ENCODE measurements around the gene DTX4.

Gene DTX4

GRCh38 chr11:59208956-59209355 lies 37.0 kb downstream of the DTX4 start:
- no peak overlapping the region for H3K4me3 ChIP-seq (ENCODE audit: low read length)
- DNase-seq (ENCODE audit: low read depth): no peak
- TF ChIP-seq, protein P1, sequence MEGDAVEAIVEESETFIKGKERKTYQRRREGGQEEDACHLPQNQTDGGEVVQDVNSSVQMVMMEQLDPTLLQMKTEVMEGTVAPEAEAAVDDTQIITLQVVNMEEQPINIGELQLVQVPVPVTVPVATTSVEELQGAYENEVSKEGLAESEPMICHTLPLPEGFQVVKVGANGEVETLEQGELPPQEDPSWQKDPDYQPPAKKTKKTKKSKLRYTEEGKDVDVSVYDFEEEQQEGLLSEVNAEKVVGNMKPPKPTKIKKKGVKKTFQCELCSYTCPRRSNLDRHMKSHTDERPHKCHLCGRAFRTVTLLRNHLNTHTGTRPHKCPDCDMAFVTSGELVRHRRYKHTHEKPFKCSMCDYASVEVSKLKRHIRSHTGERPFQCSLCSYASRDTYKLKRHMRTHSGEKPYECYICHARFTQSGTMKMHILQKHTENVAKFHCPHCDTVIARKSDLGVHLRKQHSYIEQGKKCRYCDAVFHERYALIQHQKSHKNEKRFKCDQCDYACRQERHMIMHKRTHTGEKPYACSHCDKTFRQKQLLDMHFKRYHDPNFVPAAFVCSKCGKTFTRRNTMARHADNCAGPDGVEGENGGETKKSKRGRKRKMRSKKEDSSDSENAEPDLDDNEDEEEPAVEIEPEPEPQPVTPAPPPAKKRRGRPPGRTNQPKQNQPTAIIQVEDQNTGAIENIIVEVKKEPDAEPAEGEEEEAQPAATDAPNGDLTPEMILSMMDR (conservative IDR thresholded peaks at IDR 0.05; ENCODE audit: low read depth, low read length): no peak

GRCh38 chr11:59212222-59212621 lies 40.3 kb downstream of the DTX4 start:
- TF ChIP-seq, protein P1 (conservative IDR thresholded peaks at IDR 0.05; ENCODE audit: low read depth, low read length): no peak
- no peak for DNase-seq (ENCODE audit: low read depth)
- H3K4me3 ChIP-seq (ENCODE audit: low read length): no peak overlapping the region

DNA sequence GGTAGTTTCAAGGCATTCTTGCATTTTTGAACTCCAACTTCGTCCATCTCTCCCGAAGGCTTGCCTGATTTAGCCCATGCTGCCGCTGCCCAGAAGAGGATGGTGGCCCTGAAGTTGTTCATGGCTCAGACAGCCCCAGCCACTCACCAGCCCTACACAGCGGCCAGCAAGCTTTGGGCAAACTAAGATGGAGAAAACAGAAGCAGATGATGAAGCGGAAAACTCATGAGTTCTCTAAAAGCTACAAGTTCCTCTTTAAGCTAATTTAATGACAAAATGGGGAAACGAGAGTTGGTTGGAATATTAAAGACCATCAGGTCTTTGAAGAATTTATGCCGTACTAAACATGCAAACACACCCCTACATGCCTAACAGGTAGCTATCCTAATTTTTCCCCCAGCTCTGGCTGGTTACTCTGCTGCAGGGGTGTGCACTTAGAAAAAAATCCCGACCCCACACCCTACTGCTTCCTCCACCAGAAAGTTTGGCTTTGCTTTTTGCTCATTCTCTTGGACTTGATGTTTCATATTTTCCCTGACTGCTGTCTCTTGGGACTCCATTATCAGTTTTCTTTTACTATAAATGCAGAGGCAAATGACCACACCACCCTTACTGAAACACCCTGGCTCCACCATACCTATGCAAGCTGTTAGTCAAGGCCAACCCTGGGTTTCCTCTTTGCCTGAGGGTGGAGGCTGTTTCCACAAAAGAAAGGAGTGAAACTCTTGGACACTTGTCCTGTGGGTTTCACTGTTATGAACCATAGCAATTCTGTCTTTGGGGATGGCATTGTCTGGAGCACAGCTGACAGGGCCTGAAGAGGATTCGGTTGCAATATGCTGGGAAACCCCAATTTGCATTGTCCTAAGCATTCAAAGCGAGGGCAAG lies 41.1 kb downstream of the DTX4 start, which contains the start of gene MPEG1:
TSS of gene MPEG1 (minus strand) at position 184 of the 888 bp plus-strand sequence. CDS start at position 122, 62 bp downstream.
- no peak within 1 kb of the TSS for H3K4me3 ChIP-seq (ENCODE audit: low read length)
- no peak for DNase-seq (ENCODE audit: low read depth)

DNA sequence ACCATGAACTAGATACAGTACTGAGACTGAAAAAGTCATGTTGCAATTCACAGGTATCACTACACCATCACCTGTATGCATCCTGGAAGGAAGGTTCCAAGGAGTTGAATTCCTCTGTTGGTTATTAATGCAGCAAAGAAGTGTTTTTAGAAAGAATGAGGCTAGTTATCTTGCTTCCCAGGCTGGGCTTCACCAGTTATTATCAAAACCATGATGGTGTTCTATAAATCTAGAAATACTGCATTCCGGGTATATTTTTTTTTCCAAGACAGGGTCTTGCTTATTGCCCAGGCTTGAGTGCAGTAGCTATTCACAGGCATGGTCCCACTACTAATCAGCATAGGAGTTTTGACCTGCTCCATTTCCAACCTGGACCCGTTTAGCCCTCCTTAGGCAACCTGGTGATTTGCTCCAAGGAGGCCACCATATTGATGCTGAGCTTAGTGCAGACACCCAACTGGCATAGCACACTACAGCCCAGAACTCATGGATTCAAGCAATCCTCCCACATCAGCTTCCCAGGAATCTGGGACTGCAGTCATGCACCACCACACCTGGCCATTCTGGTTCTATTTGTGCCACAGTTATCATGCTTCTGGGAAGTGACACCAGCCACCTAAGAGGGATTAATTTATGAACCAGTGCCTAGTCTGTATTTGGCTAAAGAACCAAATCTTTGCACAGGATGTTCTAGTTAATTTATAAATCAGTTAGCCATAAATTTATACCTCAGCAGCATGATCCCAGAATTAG lies 42.4 kb downstream of the DTX4 start:
- TF ChIP-seq, protein P1 (conservative IDR thresholded peaks at IDR 0.05; ENCODE audit: low read depth, low read length): no peak
- no peak for DNase-seq (ENCODE audit: low read depth)
- no peak overlapping the region for H3K4me3 ChIP-seq (ENCODE audit: low read length)

More for the DNA sequence above, 41.1 kb downstream of the DTX4 start, which contains the start of gene MPEG1:
- TF ChIP-seq, protein P1 (conservative IDR thresholded peaks at IDR 0.05; ENCODE audit: low read depth, low read length): no peak

DNA sequence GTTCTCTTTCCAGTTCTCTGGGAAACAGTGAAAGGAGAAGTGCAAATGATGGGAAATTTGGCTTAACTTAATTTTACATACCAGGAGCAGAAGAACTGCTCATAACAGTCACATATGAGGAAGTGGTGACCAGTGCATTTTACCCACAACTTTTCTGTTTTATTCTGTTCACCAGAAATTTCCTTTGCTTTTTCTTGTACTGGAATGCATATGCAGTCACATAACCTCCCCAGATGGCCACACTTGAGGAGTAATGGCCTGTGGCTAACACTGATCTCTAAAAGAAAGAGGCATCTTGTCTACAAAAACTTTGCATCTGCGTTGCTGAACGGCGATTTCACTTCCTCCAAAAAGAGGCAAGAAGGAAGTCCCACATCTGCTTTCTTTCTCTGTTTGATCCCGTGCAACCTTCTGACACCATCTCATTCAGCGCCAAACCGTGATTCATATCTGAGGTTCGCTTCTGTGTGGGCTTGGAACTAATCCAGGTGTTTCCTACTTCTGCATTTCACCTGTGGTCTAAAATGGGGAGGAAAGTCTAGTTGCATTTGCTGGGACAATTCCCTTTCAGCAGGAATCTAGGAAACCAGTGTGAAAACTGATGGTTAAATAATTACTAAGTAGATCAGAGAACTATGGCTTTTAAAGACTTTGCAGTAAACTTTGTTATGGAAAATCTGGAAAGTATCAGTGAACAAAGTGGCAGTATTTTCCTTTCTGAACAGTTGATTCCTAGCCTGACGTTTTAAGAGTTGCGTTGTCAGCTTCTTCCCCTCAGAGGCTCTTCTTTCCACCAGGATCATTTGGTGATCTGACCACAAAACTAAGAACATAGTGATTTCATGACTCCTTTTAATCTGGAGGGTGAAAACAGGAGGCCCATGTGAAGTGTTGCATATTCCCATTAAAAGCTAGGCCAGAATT lies 45.0 kb downstream of the DTX4 start:
- H3K4me3 ChIP-seq (ENCODE audit: low read length): no peak overlapping the region
- TF ChIP-seq, protein P1 (conservative IDR thresholded peaks at IDR 0.05; ENCODE audit: low read depth, low read length): no peak
- no peak for DNase-seq (ENCODE audit: low read depth)

DNA sequence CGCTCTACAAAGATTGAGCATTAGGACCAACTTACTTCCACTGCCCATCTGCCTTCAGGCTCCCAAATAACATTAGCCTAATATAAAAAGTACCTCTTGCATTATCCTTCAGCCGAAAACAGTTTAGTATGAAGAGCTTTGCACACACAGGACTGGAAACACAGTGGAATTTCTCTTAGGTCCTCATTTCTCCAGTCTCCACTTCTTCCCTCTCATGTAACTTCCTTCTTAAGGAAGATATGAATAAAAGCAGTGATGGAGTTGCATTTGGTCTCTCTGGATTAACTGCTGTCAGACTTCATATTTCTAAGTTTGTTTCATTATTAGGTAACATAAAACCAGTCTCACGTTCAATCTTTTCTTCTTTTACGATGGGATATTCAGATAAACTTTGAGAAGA lies 46.4 kb downstream of the DTX4 start:
- no peak overlapping the region for H3K4me3 ChIP-seq (ENCODE audit: low read length)
- TF ChIP-seq, protein P1 (conservative IDR thresholded peaks at IDR 0.05; ENCODE audit: low read depth, low read length): no peak
- no peak for DNase-seq (ENCODE audit: low read depth)

Data from retinal pigment epithelial cell (primary cell).